Small intestine (tissue), 7 donors: ENCODE data around the gene ACOX1. TPM values are rescaled to one million over a fixed set of nuclear protein-coding genes. Genes with fewer than 3 reads are reported as not detected.

ENCODE experiments used
- DNase-seq, 2 donors: peaks; one replicate each; pipeline versions ENCODE4 v3.0.0 to v3.0.0-alpha.2; 2013
- FAIRE-seq: peaks from 2 replicates; lab custom pipeline; 2012; peaks lifted over from hg19 to GRCh38; lab: Jason Lieb, UNC
- H3K27ac ChIP-seq, 3 donors: one replicate each; pipeline ENCODE4 v1.5.1; 2013; ENCODE audit warnings: low read length in 2 of 3, mild to moderate bottlenecking in 2 of 3, control low read depth in 1 of 3, inconsistent platforms in 1 of 3, low read depth in 1 of 3, moderate library complexity in 1 of 3
- H3K27me3 ChIP-seq, 3 donors: one replicate each; pipeline ENCODE4 v1.6.1; 2013; ENCODE audit warnings: low read length in 3 of 3, inconsistent platforms in 1 of 3; ENCODE audit not compliant: control insufficient read depth in 3 of 3, insufficient read depth in 3 of 3
- H3K36me3 ChIP-seq, 3 donors: one replicate each; pipeline ENCODE4 v1.6.1; 2013; ENCODE audit warnings: low read length in 3 of 3, inconsistent platforms in 1 of 3, low read depth in 1 of 3, mild to moderate bottlenecking in 1 of 3, moderate library complexity in 1 of 3; ENCODE audit not compliant: control insufficient read depth in 3 of 3, insufficient read depth in 2 of 3
- H3K4me1 ChIP-seq, 3 donors: one replicate each; pipeline ENCODE4 v1.6.1; 2013; ENCODE audit warnings: low read length in 2 of 3, inconsistent platforms in 1 of 3, low read depth in 1 of 3, mild to moderate bottlenecking in 1 of 3, moderate library complexity in 1 of 3; ENCODE audit not compliant: control insufficient read depth in 3 of 3, insufficient read depth in 2 of 3
- H3K4me3 ChIP-seq, 3 donors: one replicate each; pipeline ENCODE4 v1.5.1; 2013; ENCODE audit warnings: low read length in 3 of 3, control low read depth in 1 of 3, inconsistent platforms in 1 of 3, low read depth in 1 of 3, mild to moderate bottlenecking in 1 of 3, moderate library complexity in 1 of 3
- H3K9me3 ChIP-seq, 2 donors: one replicate each; pipeline ENCODE4 v1.6.1; 2013; ENCODE audit warnings: low read depth in 1 of 2, low read length in 1 of 2; ENCODE audit not compliant: control insufficient read depth in 2 of 2, insufficient read depth in 1 of 2
- WGBS, 3 donors: extraction: QIAGEN DNeasy Blood & Tissue Kit; methylation state at CpG; one replicate each; pipeline ENCODE4 v1.1.7; 2013; 5-methylcytosine and 5-hydroxymethylcytosine counted together
- polyA plus RNA-seq, 4 donors: library from polyadenylated mRNA; stranded (reverse) in 3 of 4; unstranded in 1 of 4; fragments of 200-250 nt in 3 of 4; fragments of 120-200 nt in 1 of 4; gene quantifications; one replicate each; pipeline versions ENCODE4 v1.2.1 to v1.2.3, GENCODE V29; 2013
- donor health status: healthy with polysubstance abuse.
- donor health status: control.
- donor health status: control.
- donor health status: Bipolar disorder and iron deficiency.
- donor health status: healthy.

ACOX1 gene
- polyA plus RNA-seq, 4 donors = 20.6 to 111 (median 62.5) TPM

- Histone ChIP-seq H3K4me3 (no peak overlapping the region), H3K27me3 (no peaks in the 10 kb centered on the region), H3K4me1 (peaks cover 0 to 6% (median 0%) of the 10 kb centered on the region in 3 donors), H3K27ac (no peak overlapping the region), H3K36me3 (peaks cover 8 to 53% (median 21%) of the 10 kb centered on the region in 3 donors), H3K9me3 (no peaks in the 10 kb centered on the region)
- DNase-seq (no peak), FAIRE-seq (no peak)
- 58 to 69% (median 68%) methylated on average over 2 of the region's 2 CpGs for WGBS, 3 donors
Observed at GRCh38 chr17:75945211-75945610, 33.8 kb downstream of the ACOX1 start.

- 39 to 76% (median 64%) methylated on average over 1 of the region's 1 CpG for WGBS, 3 donors
- H3K36me3 ChIP-seq = peaks cover 4 to 35% (median 10%) of the 10 kb centered on the region in 3 donors
- H3K4me1 ChIP-seq = peaks cover 0 to 8% (median 0%) of the 10 kb centered on the region in 3 donors
- DNase-seq = no peak
- FAIRE-seq = no peak
- no peak overlapping the region for H3K4me3 ChIP-seq
- H3K27ac ChIP-seq = no peak overlapping the region
- H3K9me3 ChIP-seq = no peaks in the 10 kb centered on the region
- no peaks in the 10 kb centered on the region for H3K27me3 ChIP-seq
Observed at GRCh38 chr17:75943491-75943890, 35.5 kb downstream of the ACOX1 start.

- WGBS, 3 donors = 81 to 95% (median 92%) methylated on average over 4 of the region's 4 CpGs
- Histone ChIP-seq H3K9me3 (no peaks in the 10 kb centered on the region), H3K36me3 (peaks cover 4 to 29% (median 5%) of the 10 kb centered on the region in 3 donors), H3K4me1 (peaks cover 0 to 8% (median 0%) of the 10 kb centered on the region in 3 donors), H3K4me3 (no peak overlapping the region), H3K27ac (no peak overlapping the region), H3K27me3 (no peaks in the 10 kb centered on the region)
- FAIRE-seq (no peak), DNase-seq (no peak)
Observed at GRCh38 chr17:75942473-75942872, 36.5 kb downstream of the ACOX1 start.

- H3K4me1 ChIP-seq = peaks cover 0 to 8% (median 0%) of the 10 kb centered on the region in 3 donors
- H3K9me3 ChIP-seq = no peaks in the 10 kb centered on the region
- H3K4me3 ChIP-seq = peak overlapping the region in 1 of 3 donors; percentile 30
- H3K27ac ChIP-seq = no peak overlapping the region
- FAIRE-seq (no peak), DNase-seq (no peak)
- WGBS, 3 donors = 39% methylated on average over 6 of the region's 6 CpGs
- H3K27me3 ChIP-seq = no peaks in the 10 kb centered on the region
- H3K36me3 ChIP-seq = peaks cover 4 to 19% (median 5%) of the 10 kb centered on the region in 3 donors
Observed at GRCh38 chr17:75941442-75941819, 37.5 kb downstream of the ACOX1 start.

GRCh38 chr17:75940727-75941441 is 38.1 kb downstream of the ACOX1 start, which contains the start of gene FBF1:
Gene FBF1 (minus strand): TSS chr17:75941042. CDS start chr17:75938149, 2,893 bp downstream.
- no peaks in the 10 kb centered on the region for H3K27me3 ChIP-seq

GRCh38 chr17:75937652-75938051 is 41.3 kb downstream of the ACOX1 start:
- 81 to 89% (median 84%) methylated on average over 13 of the region's 13 CpGs for WGBS, 3 donors
- Histone ChIP-seq H3K9me3 (no peaks in the 10 kb centered on the region), H3K4me3 (no peak overlapping the region), H3K4me1 (peaks cover 0 to 8% (median 0%) of the 10 kb centered on the region in 3 donors), H3K36me3 (peaks cover 0 to 3% (median 0%) of the 10 kb centered on the region in 3 donors), H3K27ac (no peak overlapping the region), H3K27me3 (no peaks in the 10 kb centered on the region)
- DNase-seq = no peak
- FAIRE-seq = no peak

More at GRCh38 chr17:75940727-75941441, 38.1 kb downstream of the ACOX1 start, which contains the start of gene FBF1:
- Histone ChIP-seq H3K4me3 (peak within 1 kb of the TSS; percentile 66 to 95 (median 86)), H3K27ac (peak within 1 kb of the TSS; percentile 12 to 74 (median 72)), H3K4me1 (peaks cover 0 to 8% (median 0%) of the 10 kb centered on the region in 3 donors), H3K9me3 (no peaks in the 10 kb centered on the region), H3K36me3 (peaks cover 2 to 19% (median 2%) of the 10 kb centered on the region in 3 donors)
- FAIRE-seq (no peak), DNase-seq (peak; percentile 96 to 97)
- WGBS, 3 donors = 0% methylated on average over 55 to 63 of the region's 63 CpGs

GRCh38 chr17:75933808-75934207 is 45.2 kb downstream of the ACOX1 start:
- no peaks in the 10 kb centered on the region for H3K9me3 ChIP-seq
- no peak overlapping the region for H3K27ac ChIP-seq
- WGBS, 3 donors = 73 to 92% (median 89%) methylated on average over 4 of the region's 4 CpGs
- no peaks in the 10 kb centered on the region for H3K27me3 ChIP-seq
- DNase-seq = no peak
- FAIRE-seq = no peak
- no peak overlapping the region for H3K4me3 ChIP-seq
- peaks cover 0 to 17% (median 0%) of the 10 kb centered on the region in 3 donors for H3K36me3 ChIP-seq
- H3K4me1 ChIP-seq = no peaks in the 10 kb centered on the region

- 88 to 91% (median 89%) methylated on average over 5 of the region's 5 CpGs for WGBS, 3 donors
- peaks cover 0 to 5% (median 0%) of the 10 kb centered on the region in 3 donors for H3K4me1 ChIP-seq
- H3K9me3 ChIP-seq = no peaks in the 10 kb centered on the region
- no peak for DNase-seq
- no peak for FAIRE-seq
- H3K4me3 ChIP-seq = no peak overlapping the region
- peaks cover 0 to 21% (median 0%) of the 10 kb centered on the region in 3 donors for H3K36me3 ChIP-seq
- no peak overlapping the region for H3K27ac ChIP-seq
- H3K27me3 ChIP-seq = no peaks in the 10 kb centered on the region
Observed at GRCh38 chr17:75932852-75933251, 46.1 kb downstream of the ACOX1 start.
